GM10266 (cell line): ENCODE measurements around the gene CEP83.

Experiments used
- DNase-seq: peaks from one replicate; pipeline ENCODE4 v3.0.0; 2012; ENCODE audit errors: extremely low spot score
- CTCF ChIP-seq: IDR thresholded peaks from 2 replicates; pipeline ENCODE4 v1.5.1; 2012; ENCODE audit warnings: mild to moderate bottlenecking, low read depth; ENCODE audit not compliant: control insufficient read depth, insufficient read depth; ENCODE audit errors: missing control alignments

Gene CEP83

GRCh38 chr12:94265539-94265938 is 194.1 kb downstream of the CEP83 start:
- no peak for TF ChIP-seq CTCF

GRCh38 chr12:94264736-94265485 is 194.8 kb downstream of the CEP83 start:
- TF ChIP-seq CTCF, result no peak
- no peak for DNase-seq

More at GRCh38 chr12:94265539-94265938, 194.1 kb downstream of the CEP83 start:
- DNase-seq, result no peak

- DNase-seq, result no peak
- no peak for TF ChIP-seq CTCF
Measured at GRCh38 chr12:94263905-94264561, 195.6 kb downstream of the CEP83 start.

GRCh38 chr12:94263011-94263811 is 196.5 kb downstream of the CEP83 start:
- TF ChIP-seq CTCF, result no peak
- peak; percentile 58 for DNase-seq

- TF ChIP-seq CTCF, result no peak
- peak; percentile 64 for DNase-seq
Measured at GRCh38 chr12:94262228-94263010, 197.2 kb downstream of the CEP83 start.

GRCh38 chr12:94261786-94262185 is 197.9 kb downstream of the CEP83 start:
- no peak for DNase-seq
- no peak for TF ChIP-seq CTCF
